Measurements from ENCODE around the gene ADPRM. TPM values are rescaled to one million over a fixed set of nuclear protein-coding genes. Genes with fewer than 3 reads are reported as not detected.

Gene ADPRM
- total and polyA plus RNA-seq, 8 donors, result 6.2 to 25.7 (median 19.9) TPM

DNA sequence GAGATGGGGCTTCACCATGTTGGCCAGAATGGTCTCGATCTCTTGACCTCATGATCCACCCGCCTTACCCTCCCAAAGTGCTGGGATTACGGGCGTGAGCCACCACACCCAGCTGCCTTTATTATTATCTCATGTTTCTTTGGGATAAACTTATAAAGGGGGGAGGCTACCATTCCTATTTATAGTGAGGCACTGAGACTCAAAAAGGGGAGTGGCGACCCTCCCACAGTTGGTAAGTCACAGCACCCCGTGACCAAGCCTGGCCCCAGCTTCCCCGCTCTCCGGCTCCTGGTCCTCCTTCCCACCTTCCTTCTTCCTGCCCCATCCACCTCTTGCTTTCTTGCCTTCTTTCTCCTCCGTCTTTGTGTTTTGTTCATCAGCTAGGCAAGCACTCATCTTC is 45.5 kb upstream of the ADPRM start:
- H3K9me3 ChIP-seq, result no peaks in the 10 kb centered on the region
- no peak for DNase-seq
- intact Hi-C loops (cut with DNase I), result no loop called here
- H3K27me3 ChIP-seq, result no peaks in the 10 kb centered on the region
- no peak for ATAC-seq
- peaks cover 0 to 7% of the 10 kb centered on the region in 2 donors for H3K4me1 ChIP-seq
- H3K4me3 ChIP-seq, result no peak overlapping the region
- TF ChIP-seq, protein P1, sequence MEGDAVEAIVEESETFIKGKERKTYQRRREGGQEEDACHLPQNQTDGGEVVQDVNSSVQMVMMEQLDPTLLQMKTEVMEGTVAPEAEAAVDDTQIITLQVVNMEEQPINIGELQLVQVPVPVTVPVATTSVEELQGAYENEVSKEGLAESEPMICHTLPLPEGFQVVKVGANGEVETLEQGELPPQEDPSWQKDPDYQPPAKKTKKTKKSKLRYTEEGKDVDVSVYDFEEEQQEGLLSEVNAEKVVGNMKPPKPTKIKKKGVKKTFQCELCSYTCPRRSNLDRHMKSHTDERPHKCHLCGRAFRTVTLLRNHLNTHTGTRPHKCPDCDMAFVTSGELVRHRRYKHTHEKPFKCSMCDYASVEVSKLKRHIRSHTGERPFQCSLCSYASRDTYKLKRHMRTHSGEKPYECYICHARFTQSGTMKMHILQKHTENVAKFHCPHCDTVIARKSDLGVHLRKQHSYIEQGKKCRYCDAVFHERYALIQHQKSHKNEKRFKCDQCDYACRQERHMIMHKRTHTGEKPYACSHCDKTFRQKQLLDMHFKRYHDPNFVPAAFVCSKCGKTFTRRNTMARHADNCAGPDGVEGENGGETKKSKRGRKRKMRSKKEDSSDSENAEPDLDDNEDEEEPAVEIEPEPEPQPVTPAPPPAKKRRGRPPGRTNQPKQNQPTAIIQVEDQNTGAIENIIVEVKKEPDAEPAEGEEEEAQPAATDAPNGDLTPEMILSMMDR (IDR thresholded peaks at IDR 0.05), result no peak
- no peaks in the 10 kb centered on the region for H3K36me3 ChIP-seq
- no peak overlapping the region for H3K27ac ChIP-seq

DNA sequence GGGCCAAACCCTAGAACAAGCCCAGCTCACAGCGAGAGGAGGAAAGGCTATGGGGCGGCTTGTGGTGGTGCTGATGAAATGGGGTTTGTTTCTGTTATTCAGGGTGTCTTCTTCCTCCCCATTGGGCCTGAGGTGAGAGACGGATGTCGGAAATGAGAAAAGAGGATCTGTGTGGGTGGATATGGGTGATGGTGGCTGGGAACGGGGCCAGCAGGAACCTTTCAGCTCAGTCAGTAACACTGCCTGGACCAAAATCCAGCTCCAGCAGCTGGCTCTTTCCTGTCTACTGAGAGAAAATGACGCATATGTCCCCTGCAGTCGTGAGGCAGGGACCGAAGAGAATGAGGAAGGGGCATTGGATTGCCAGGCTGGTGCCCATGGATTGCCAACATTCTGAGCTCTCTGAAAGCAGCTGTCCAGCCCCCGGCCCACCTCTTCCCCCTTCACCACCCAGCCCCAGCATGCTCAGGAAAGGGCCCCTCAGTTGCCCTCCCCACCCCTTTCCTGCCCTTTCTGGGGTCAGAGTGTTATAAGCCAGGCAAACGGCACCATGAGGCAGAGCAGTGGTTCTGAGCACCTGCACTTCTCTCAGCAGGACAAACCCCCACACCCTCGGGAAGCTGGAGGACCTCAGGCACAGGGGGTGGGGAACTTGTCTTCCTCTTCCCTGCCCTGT is 44.3 kb upstream of the ADPRM start:
- DNase-seq, result no peak
- peak; percentile 15 for ATAC-seq
- Histone ChIP-seq H3K4me1 (peaks cover 0 to 7% of the 10 kb centered on the region in 2 donors), H3K4me3 (no peak overlapping the region), H3K27me3 (no peaks in the 10 kb centered on the region), H3K9me3 (no peaks in the 10 kb centered on the region), H3K27ac (no peak overlapping the region), H3K36me3 (no peaks in the 10 kb centered on the region)
- intact Hi-C loops (cut with DNase I), result no loop called here
- TF ChIP-seq, protein P1 (IDR thresholded peaks at IDR 0.05), result no peak

DNA sequence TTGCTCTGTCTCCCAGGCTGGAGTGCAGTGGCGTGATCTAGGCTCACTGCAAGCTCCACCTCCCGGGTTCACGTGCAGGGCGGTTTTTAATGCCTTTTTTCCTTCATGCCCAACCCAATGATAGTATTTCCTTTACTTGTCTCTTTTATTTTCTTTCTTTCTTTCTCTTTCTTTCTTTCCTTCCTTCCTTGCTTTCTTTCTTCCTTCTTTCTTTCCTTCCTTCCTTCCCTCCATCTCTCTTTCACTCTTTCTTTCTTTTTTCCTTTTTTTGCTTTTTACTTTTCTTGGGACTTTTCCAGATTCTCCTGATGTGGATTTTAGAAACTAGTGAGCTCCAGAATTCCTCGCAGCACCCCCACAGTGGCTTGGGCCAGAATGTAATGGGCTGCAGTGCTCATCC is 43.4 kb upstream of the ADPRM start:
- no peak overlapping the region for H3K27ac ChIP-seq
- H3K4me1 ChIP-seq, result peaks cover 0 to 7% of the 10 kb centered on the region in 2 donors
- H3K27me3 ChIP-seq, result no peaks in the 10 kb centered on the region
- no peaks in the 10 kb centered on the region for H3K9me3 ChIP-seq
- H3K36me3 ChIP-seq, result no peaks in the 10 kb centered on the region
- TF ChIP-seq, protein P1 (IDR thresholded peaks at IDR 0.05), result no peak
- ATAC-seq, result no peak
- H3K4me3 ChIP-seq, result no peak overlapping the region
- intact Hi-C loops (cut with DNase I), result no loop called here
- no peak for DNase-seq

DNA sequence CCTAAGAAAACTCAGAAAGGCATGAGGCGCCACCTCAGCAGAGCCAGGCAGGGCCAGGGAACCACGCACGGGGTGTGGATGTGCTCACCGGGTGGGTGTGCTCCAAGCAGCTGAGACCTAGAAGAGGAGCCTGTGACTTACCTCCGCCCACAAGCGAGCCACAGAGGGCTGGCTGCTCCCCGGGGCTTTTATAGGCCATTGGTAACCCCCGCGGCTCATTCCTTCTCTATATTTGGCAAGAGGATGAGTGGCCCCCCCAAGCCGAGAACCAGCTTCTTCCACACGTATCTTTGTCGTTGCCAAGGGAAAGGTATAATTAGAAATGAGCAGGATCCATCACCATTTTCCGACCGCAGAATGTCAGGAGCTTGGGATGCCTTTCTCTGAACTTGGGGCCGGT is 40.2 kb upstream of the ADPRM start, which contains the start of gene MYH3:
Gene MYH3, minus strand, starts transcription at position 162 of the 400 bp plus-strand sequence. CDS start 2,245 bp downstream, outside the sequence.
- Histone ChIP-seq H3K36me3 (no peaks in the 10 kb centered on the region), H3K4me1 (peaks cover 0 to 7% of the 10 kb centered on the region in 2 donors), H3K27ac (no peak within 1 kb of the TSS), H3K9me3 (no peaks in the 10 kb centered on the region), H3K27me3 (no peaks in the 10 kb centered on the region), H3K4me3 (no peak within 1 kb of the TSS)
- ATAC-seq, result no peak
- intact Hi-C loops (cut with DNase I), result no loop called here
- no peak for DNase-seq
- TF ChIP-seq, protein P1 (IDR thresholded peaks at IDR 0.05), result no peak

DNA sequence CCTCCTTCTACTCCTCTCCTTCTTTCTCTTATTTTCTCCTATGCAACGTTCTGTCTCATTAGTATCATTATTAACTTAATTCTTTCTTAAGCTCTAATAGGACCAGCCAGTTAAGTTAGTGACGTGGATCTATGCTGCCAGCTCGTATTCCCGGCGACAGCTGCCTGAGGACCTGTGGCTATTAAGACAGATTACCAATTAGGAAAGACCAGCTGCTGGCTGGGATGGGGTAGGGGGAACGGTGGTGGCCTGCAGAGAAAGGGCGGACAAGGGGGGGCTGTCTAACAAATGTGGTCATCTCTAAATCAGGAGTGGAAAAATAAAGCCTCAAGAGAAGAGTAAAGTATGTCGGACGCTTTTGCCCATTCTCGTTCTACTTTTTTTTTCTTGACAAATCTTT is 39.5 kb upstream of the ADPRM start:
- Histone ChIP-seq H3K36me3 (no peaks in the 10 kb centered on the region), H3K4me3 (no peak overlapping the region), H3K4me1 (peaks cover 0 to 6% of the 10 kb centered on the region in 2 donors), H3K27me3 (no peaks in the 10 kb centered on the region), H3K27ac (no peak overlapping the region), H3K9me3 (no peaks in the 10 kb centered on the region)
- intact Hi-C loops (cut with DNase I), result no loop called here
- DNase-seq (no peak), ATAC-seq (no peak)
- TF ChIP-seq, protein P1 (IDR thresholded peaks at IDR 0.05), result no peak

Measured in left lung (tissue), 10 donors.